ENCODE results near the gene HMGCS1. TPM values are rescaled to one million over a fixed set of nuclear protein-coding genes. Genes with fewer than 3 reads are reported as not detected.

Gene HMGCS1
- total and polyA plus RNA-seq, 5 donors from 2014 or later: 5.4 to 58.9 (median 8.1) TPM

DNA sequence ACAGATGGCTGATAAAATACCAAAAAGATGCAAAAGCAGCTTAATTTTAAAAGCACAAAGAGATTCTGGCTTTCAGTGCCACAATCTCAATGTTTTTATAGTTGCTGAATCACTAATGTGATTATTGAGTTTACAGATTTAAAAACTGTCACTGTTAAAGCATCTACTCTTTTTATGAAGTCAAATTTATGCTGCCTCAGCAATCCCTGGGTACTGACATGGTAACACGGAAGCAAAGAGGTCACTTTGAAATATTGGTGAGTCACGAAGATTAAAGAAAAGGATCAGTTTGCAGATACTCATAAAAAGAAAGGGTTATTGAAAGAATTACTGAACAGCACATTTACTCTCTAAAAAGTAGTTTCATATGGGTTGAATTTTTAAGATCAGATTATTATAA lies 39.7 kb upstream of the HMGCS1 start:
- Mint-ChIP-seq H3K4me3 (no peak overlapping the region), H3K27me3 (peaks cover 6% of the 10 kb centered on the region), H3K27ac (no peak overlapping the region), H3K9me3 (peaks cover 0 to 7% (median 0%) of the 10 kb centered on the region in 7 donors), H3K4me1 (no peaks in the 10 kb centered on the region), H3K36me3 (no peaks in the 10 kb centered on the region)
- DNase-seq (no peak), ATAC-seq (ENCODE audit: low read depth in 2 of 2) (no peak)
- Histone ChIP-seq H3K27me3 (ENCODE audit: control insufficient read depth, insufficient read depth, low read length) (no peaks in the 10 kb centered on the region), H3K4me1 (ENCODE audit: control insufficient read depth, insufficient read depth, low read length, poor library complexity, severe bottlenecking) (no peaks in the 10 kb centered on the region), H3K9me3 (ENCODE audit: control insufficient read depth in 2 of 2, low read length in 2 of 2) (no peaks in the 10 kb centered on the region), H3K36me3 (ENCODE audit: control insufficient read depth, insufficient read depth, low read length) (no peaks in the 10 kb centered on the region), H3K4me3 (ENCODE audit: low read depth, low read length) (no peak overlapping the region), H3K27ac (ENCODE audit: insufficient read depth, low read length, poor library complexity, severe bottlenecking) (no peak overlapping the region)

DNA sequence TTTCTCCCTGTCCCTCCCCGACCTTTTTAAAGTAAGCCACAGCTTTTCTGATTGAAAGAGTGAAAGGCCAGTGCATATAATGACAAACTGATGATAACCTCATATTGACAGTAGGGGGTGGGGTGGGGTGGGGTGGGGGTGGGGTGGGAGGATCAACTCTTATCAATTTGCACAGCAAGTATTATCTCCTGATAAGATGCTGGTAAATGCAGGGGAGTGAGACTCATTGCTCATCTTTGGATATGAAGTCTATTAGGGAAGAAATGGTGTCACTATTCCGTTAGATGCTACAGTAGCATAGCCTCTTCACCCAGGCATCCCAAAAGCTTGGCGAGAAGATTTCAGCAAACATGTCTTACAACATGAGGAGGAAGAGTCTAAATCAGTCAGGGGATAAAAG lies 38.9 kb upstream of the HMGCS1 start:
- H3K27ac Mint-ChIP-seq: no peak overlapping the region
- Histone ChIP-seq H3K27me3 (ENCODE audit: control insufficient read depth, insufficient read depth, low read length) (no peaks in the 10 kb centered on the region), H3K9me3 (ENCODE audit: control insufficient read depth in 2 of 2, low read length in 2 of 2) (no peaks in the 10 kb centered on the region), H3K4me3 (ENCODE audit: low read depth, low read length) (no peak overlapping the region), H3K27ac (ENCODE audit: insufficient read depth, low read length, poor library complexity, severe bottlenecking) (no peak overlapping the region), H3K36me3 (ENCODE audit: control insufficient read depth, insufficient read depth, low read length) (no peaks in the 10 kb centered on the region), H3K4me1 (ENCODE audit: control insufficient read depth, insufficient read depth, low read length, poor library complexity, severe bottlenecking) (no peaks in the 10 kb centered on the region)
- no peak for DNase-seq
- no peak overlapping the region for H3K4me3 Mint-ChIP-seq
- H3K4me1 Mint-ChIP-seq: no peaks in the 10 kb centered on the region
- no peak for ATAC-seq (ENCODE audit: low read depth in 2 of 2)
- peaks cover 0 to 6% (median 0%) of the 10 kb centered on the region in 7 donors for H3K9me3 Mint-ChIP-seq
- H3K27me3 Mint-ChIP-seq: peaks cover 6% of the 10 kb centered on the region
- no peaks in the 10 kb centered on the region for H3K36me3 Mint-ChIP-seq

- ATAC-seq (ENCODE audit: low read depth in 2 of 2) (no peak), DNase-seq (no peak)
- Histone ChIP-seq H3K4me3 (ENCODE audit: low read depth, low read length) (no peak overlapping the region), H3K27ac (ENCODE audit: insufficient read depth, low read length, poor library complexity, severe bottlenecking) (no peak overlapping the region), H3K4me1 (ENCODE audit: control insufficient read depth, insufficient read depth, low read length, poor library complexity, severe bottlenecking) (no peaks in the 10 kb centered on the region), H3K36me3 (ENCODE audit: control insufficient read depth, insufficient read depth, low read length) (no peaks in the 10 kb centered on the region), H3K9me3 (ENCODE audit: control insufficient read depth in 2 of 2, low read length in 2 of 2) (peaks cover 0 to 2% of the 10 kb centered on the region in 2 experiments), H3K27me3 (ENCODE audit: control insufficient read depth, insufficient read depth, low read length) (no peaks in the 10 kb centered on the region)
- peaks cover 0 to 5% (median 3%) of the 10 kb centered on the region in 7 donors for H3K9me3 Mint-ChIP-seq
- H3K36me3 Mint-ChIP-seq: no peaks in the 10 kb centered on the region
- no peak overlapping the region for H3K27ac Mint-ChIP-seq
- no peak overlapping the region for H3K4me3 Mint-ChIP-seq
- peaks cover 13% of the 10 kb centered on the region for H3K27me3 Mint-ChIP-seq
- H3K4me1 Mint-ChIP-seq: no peaks in the 10 kb centered on the region
Measured at GRCh38 chr5:43348861-43349363, 35.7 kb upstream of the HMGCS1 start.

GRCh38 chr5:43348207-43348606 lies 35.0 kb upstream of the HMGCS1 start:
- no peaks in the 10 kb centered on the region for H3K27me3 ChIP-seq (ENCODE audit: control insufficient read depth, insufficient read depth, low read length)
- peaks cover 19% of the 10 kb centered on the region for H3K27me3 Mint-ChIP-seq
- no peak overlapping the region for H3K27ac ChIP-seq (ENCODE audit: insufficient read depth, low read length, poor library complexity, severe bottlenecking)
- peaks cover 0 to 5% (median 3%) of the 10 kb centered on the region in 7 donors for H3K9me3 Mint-ChIP-seq
- no peaks in the 10 kb centered on the region for H3K4me1 ChIP-seq (ENCODE audit: control insufficient read depth, insufficient read depth, low read length, poor library complexity, severe bottlenecking)
- H3K4me3 ChIP-seq (ENCODE audit: low read depth, low read length): no peak overlapping the region
- ATAC-seq (ENCODE audit: low read depth in 2 of 2): no peak
- no peaks in the 10 kb centered on the region for H3K4me1 Mint-ChIP-seq
- DNase-seq: no peak
- H3K4me3 Mint-ChIP-seq: no peak overlapping the region
- H3K9me3 ChIP-seq (ENCODE audit: control insufficient read depth in 2 of 2, low read length in 2 of 2): peaks cover 0 to 2% of the 10 kb centered on the region in 2 experiments
- no peak overlapping the region for H3K27ac Mint-ChIP-seq
- no peaks in the 10 kb centered on the region for H3K36me3 Mint-ChIP-seq
- no peaks in the 10 kb centered on the region for H3K36me3 ChIP-seq (ENCODE audit: control insufficient read depth, insufficient read depth, low read length)

DNA sequence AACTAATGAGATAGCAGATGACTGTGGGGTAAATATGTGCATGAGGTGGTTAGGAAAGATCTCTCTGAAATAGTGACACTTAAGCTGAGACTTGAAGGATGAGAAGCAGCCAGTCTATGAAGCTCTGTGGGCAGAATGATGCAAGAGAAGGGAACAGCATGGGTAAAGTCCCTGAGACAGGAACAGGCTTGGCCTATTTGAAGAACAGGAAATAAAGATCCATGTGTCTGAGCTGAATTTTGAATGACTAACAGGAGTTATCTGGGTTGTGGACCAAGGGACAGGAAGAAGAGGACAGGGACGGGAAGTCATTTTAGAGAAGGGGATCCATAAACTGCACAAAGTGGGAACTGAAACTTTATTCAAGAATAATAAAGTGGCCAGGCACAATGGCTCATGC lies 25.6 kb upstream of the HMGCS1 start:
- Mint-ChIP-seq H3K4me1 (no peaks in the 10 kb centered on the region), H3K27me3 (peaks cover 18% of the 10 kb centered on the region), H3K9me3 (peaks cover 0 to 34% (median 15%) of the 10 kb centered on the region in 7 donors), H3K27ac (no peak overlapping the region), H3K36me3 (peaks cover 7% of the 10 kb centered on the region), H3K4me3 (no peak overlapping the region)
- Histone ChIP-seq H3K4me1 (ENCODE audit: control insufficient read depth, insufficient read depth, low read length, poor library complexity, severe bottlenecking) (no peaks in the 10 kb centered on the region), H3K27ac (ENCODE audit: insufficient read depth, low read length, poor library complexity, severe bottlenecking) (no peak overlapping the region), H3K9me3 (ENCODE audit: control insufficient read depth in 2 of 2, low read length in 2 of 2) (peaks cover 20 to 26% of the 10 kb centered on the region in 2 experiments), H3K4me3 (ENCODE audit: low read depth, low read length) (no peak overlapping the region), H3K27me3 (ENCODE audit: control insufficient read depth, insufficient read depth, low read length) (peaks cover 3% of the 10 kb centered on the region), H3K36me3 (ENCODE audit: control insufficient read depth, insufficient read depth, low read length) (no peaks in the 10 kb centered on the region)
- no peak for DNase-seq
- no peak for ATAC-seq (ENCODE audit: low read depth in 2 of 2)

DNA sequence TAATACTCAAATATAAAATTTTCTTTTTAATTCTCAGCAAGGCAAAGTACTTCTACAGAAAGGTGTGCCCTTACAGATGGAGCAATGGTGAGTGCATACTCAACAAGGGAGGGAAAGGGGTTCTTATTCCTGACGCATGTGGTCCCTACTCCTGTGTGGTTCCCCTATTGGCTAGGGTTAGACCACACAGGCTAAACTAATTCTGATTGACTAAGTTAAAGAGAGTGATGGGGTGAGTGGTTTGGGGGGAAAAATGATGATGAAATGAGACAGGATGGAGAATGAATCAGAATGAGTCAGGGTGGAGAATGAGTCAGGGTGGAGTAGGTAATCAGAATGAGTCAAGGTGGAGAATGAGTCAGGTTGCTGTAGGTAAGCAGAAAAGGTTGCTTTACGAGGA lies 22.9 kb upstream of the HMGCS1 start:
- H3K9me3 ChIP-seq (ENCODE audit: control insufficient read depth in 2 of 2, low read length in 2 of 2): peaks cover 20 to 29% of the 10 kb centered on the region in 2 experiments
- H3K36me3 Mint-ChIP-seq: peaks cover 7% of the 10 kb centered on the region
- DNase-seq: no peak
- H3K27me3 Mint-ChIP-seq: peaks cover 26% of the 10 kb centered on the region
- peaks cover 2 to 40% (median 15%) of the 10 kb centered on the region in 7 donors for H3K9me3 Mint-ChIP-seq
- no peak overlapping the region for H3K27ac ChIP-seq (ENCODE audit: insufficient read depth, low read length, poor library complexity, severe bottlenecking)
- no peaks in the 10 kb centered on the region for H3K4me1 ChIP-seq (ENCODE audit: control insufficient read depth, insufficient read depth, low read length, poor library complexity, severe bottlenecking)
- no peak overlapping the region for H3K4me3 ChIP-seq (ENCODE audit: low read depth, low read length)
- no peak overlapping the region for H3K4me3 Mint-ChIP-seq
- no peak for ATAC-seq (ENCODE audit: low read depth in 2 of 2)
- H3K27ac Mint-ChIP-seq: no peak overlapping the region
- no peaks in the 10 kb centered on the region for H3K36me3 ChIP-seq (ENCODE audit: control insufficient read depth, insufficient read depth, low read length)
- no peaks in the 10 kb centered on the region for H3K4me1 Mint-ChIP-seq
- H3K27me3 ChIP-seq (ENCODE audit: control insufficient read depth, insufficient read depth, low read length): peaks cover 3% of the 10 kb centered on the region

GRCh38 chr5:43335681-43336080 lies 22.5 kb upstream of the HMGCS1 start:
- DNase-seq: no peak
- no peak for ATAC-seq (ENCODE audit: low read depth in 2 of 2)
- no peak overlapping the region for H3K27ac ChIP-seq (ENCODE audit: insufficient read depth, low read length, poor library complexity, severe bottlenecking)
- no peaks in the 10 kb centered on the region for H3K4me1 ChIP-seq (ENCODE audit: control insufficient read depth, insufficient read depth, low read length, poor library complexity, severe bottlenecking)
- H3K27me3 ChIP-seq (ENCODE audit: control insufficient read depth, insufficient read depth, low read length): peaks cover 3% of the 10 kb centered on the region
- Mint-ChIP-seq H3K36me3 (peaks cover 7% of the 10 kb centered on the region), H3K9me3 (peaks cover 2 to 40% (median 15%) of the 10 kb centered on the region in 7 donors), H3K4me1 (no peaks in the 10 kb centered on the region), H3K27me3 (peaks cover 26% of the 10 kb centered on the region), H3K27ac (no peak overlapping the region), H3K4me3 (no peak overlapping the region)
- H3K4me3 ChIP-seq (ENCODE audit: low read depth, low read length): no peak overlapping the region
- H3K36me3 ChIP-seq (ENCODE audit: control insufficient read depth, insufficient read depth, low read length): no peaks in the 10 kb centered on the region
- H3K9me3 ChIP-seq (ENCODE audit: control insufficient read depth in 2 of 2, low read length in 2 of 2): peaks cover 20 to 25% of the 10 kb centered on the region in 2 experiments

GRCh38 chr5:43332401-43332800 lies 19.2 kb upstream of the HMGCS1 start:
- H3K36me3 ChIP-seq (ENCODE audit: control insufficient read depth, insufficient read depth, low read length): no peaks in the 10 kb centered on the region
- Mint-ChIP-seq H3K9me3 (peaks cover 2 to 28% (median 9%) of the 10 kb centered on the region in 7 donors), H3K27me3 (peaks cover 19% of the 10 kb centered on the region), H3K4me1 (no peaks in the 10 kb centered on the region), H3K27ac (no peak overlapping the region), H3K4me3 (no peak overlapping the region), H3K36me3 (peaks cover 4% of the 10 kb centered on the region)
- H3K4me3 ChIP-seq (ENCODE audit: low read depth, low read length): no peak overlapping the region
- no peaks in the 10 kb centered on the region for H3K4me1 ChIP-seq (ENCODE audit: control insufficient read depth, insufficient read depth, low read length, poor library complexity, severe bottlenecking)
- no peaks in the 10 kb centered on the region for H3K27me3 ChIP-seq (ENCODE audit: control insufficient read depth, insufficient read depth, low read length)
- peaks cover 16 to 25% of the 10 kb centered on the region in 2 experiments for H3K9me3 ChIP-seq (ENCODE audit: control insufficient read depth in 2 of 2, low read length in 2 of 2)
- ATAC-seq (ENCODE audit: low read depth in 2 of 2) (no peak), DNase-seq (no peak)
- no peak overlapping the region for H3K27ac ChIP-seq (ENCODE audit: insufficient read depth, low read length, poor library complexity, severe bottlenecking)
